Measurements from ENCODE around the gene NECTIN2. TPM values are rescaled to one million over a fixed set of nuclear protein-coding genes. Genes with fewer than 3 reads are reported as not detected.
A peak's percentile ranks its signal among the peaks of the same experiment; 100 is the strongest.
"Not testable (repeated sequence)": the region's sequence is repeated elsewhere in the genome, so short reads cannot be mapped to it uniquely, and the experiment has no call there.

The NECTIN2 gene
- total RNA-seq, 1 experiment from 2014 or later = 76.7 TPM

GRCh38 chr19:44887648-44888047 lies 41.6 kb downstream of the NECTIN2 start:
- Histone ChIP-seq H3K27ac (ENCODE audit: low read depth, low read length, poor library complexity, severe bottlenecking) (no peak overlapping the region), H3K4me3 (ENCODE audit: low read depth, low read length, poor library complexity, severe bottlenecking) (no peak overlapping the region), H3K4me1 (ENCODE audit: insufficient read depth, low read length, poor library complexity, severe bottlenecking) (peaks cover 13% of the 10 kb centered on the region), H3K27me3 (replicated peaks; ENCODE audit: insufficient read depth, low read depth, low read length, poor library complexity) (no peaks in the 10 kb centered on the region), H3K9me3 (ENCODE audit: low read depth, low read length, poor library complexity, severe bottlenecking) (no peaks in the 10 kb centered on the region), H3K36me3 (ENCODE audit: insufficient read depth, low read length, poor library complexity, severe bottlenecking) (peaks cover 8% of the 10 kb centered on the region)
- TF ChIP-seq CTCF (conservative IDR thresholded peaks at IDR 0.05; ENCODE audit: low read depth, low read length) = no peak
- TF ChIP-seq EZH2 (IDR thresholded peaks at IDR 0.05; ENCODE audit: borderline replicate concordance, low read depth, low read length, poor library complexity, severe bottlenecking) = no peak
- intact Hi-C loops (cut with micrococcal nuclease; ENCODE audit: unreplicated experiment) = no loop called here
- CTCF ChIA-PET = no interaction called here
- DNase-seq (ENCODE audit: low spot score) = no peak
- BruUV-seq (replicated peaks) = no TSS peak
- POLR2A ChIA-PET (ENCODE audit: low non-redundant PET) = no interaction called here

GRCh38 chr19:44888335-44888734 lies 42.2 kb downstream of the NECTIN2 start:
- POLR2A ChIA-PET (ENCODE audit: low non-redundant PET); intact Hi-C loops (cut with micrococcal nuclease; ENCODE audit: unreplicated experiment); BruUV-seq (replicated peaks); H3K4me3 ChIP-seq (ENCODE audit: low read depth, low read length, poor library complexity, severe bottlenecking); H3K9me3 ChIP-seq (ENCODE audit: low read depth, low read length, poor library complexity, severe bottlenecking); H3K27ac ChIP-seq (ENCODE audit: low read depth, low read length, poor library complexity, severe bottlenecking); H3K27me3 ChIP-seq (replicated peaks; ENCODE audit: insufficient read depth, low read depth, low read length, poor library complexity); CTCF ChIA-PET; DNase-seq (ENCODE audit: low spot score): not testable (repeated sequence)
- H3K4me1 ChIP-seq (ENCODE audit: insufficient read depth, low read length, poor library complexity, severe bottlenecking) = peaks cover 14% of the 10 kb centered on the region
- H3K36me3 ChIP-seq (ENCODE audit: insufficient read depth, low read length, poor library complexity, severe bottlenecking) = peaks cover 14% of the 10 kb centered on the region

- TSS peak; percentile 99 for BruUV-seq (replicated peaks)
- POLR2A ChIA-PET (ENCODE audit: low non-redundant PET) = interaction anchor here (0.6 kb wide), 1 partner anchor 1164 kb away, joined by 3 read pairs; no protein-coding TSS in a partner anchor
- CTCF ChIA-PET = interaction anchor here (1.6 kb wide), 1 partner anchor 44 kb away, joined by 4 read pairs; the partner anchor contains the start of gene NECTIN2
Observed at GRCh38 chr19:44889830-44890365, 43.8 kb downstream of the NECTIN2 start.

More at GRCh38 chr19:44889830-44890365, 43.8 kb downstream of the NECTIN2 start:
- TF ChIP-seq CTCF (conservative IDR thresholded peaks at IDR 0.05; ENCODE audit: low read depth, low read length) = no peak
- TF ChIP-seq EZH2 (IDR thresholded peaks at IDR 0.05; ENCODE audit: borderline replicate concordance, low read depth, low read length, poor library complexity, severe bottlenecking) = no peak
- Histone ChIP-seq H3K36me3 (ENCODE audit: insufficient read depth, low read length, poor library complexity, severe bottlenecking) (peaks cover 29% of the 10 kb centered on the region), H3K27ac (ENCODE audit: low read depth, low read length, poor library complexity, severe bottlenecking) (peak overlapping the region; percentile 89), H3K4me1 (ENCODE audit: insufficient read depth, low read length, poor library complexity, severe bottlenecking) (peaks cover 14% of the 10 kb centered on the region), H3K4me3 (ENCODE audit: low read depth, low read length, poor library complexity, severe bottlenecking) (peak overlapping the region; percentile 85), H3K27me3 (replicated peaks; ENCODE audit: insufficient read depth, low read depth, low read length, poor library complexity) (no peaks in the 10 kb centered on the region), H3K9me3 (ENCODE audit: low read depth, low read length, poor library complexity, severe bottlenecking) (no peaks in the 10 kb centered on the region)
- intact Hi-C loops (cut with micrococcal nuclease; ENCODE audit: unreplicated experiment) = loop anchor here (2.0 kb wide), 1 partner anchor 43 kb away; the partner anchor contains the start of gene NECTIN2
- DNase-seq (ENCODE audit: low spot score) = no peak

Data from A673 (cell line).